HepG2 (cell line): ENCODE measurements around the gene HES6. TPM values are rescaled to one million over a fixed set of nuclear protein-coding genes. Genes with fewer than 3 reads are reported as not detected.

Experiments used
- MAFK ChIP-seq, 2 experiments: IDR thresholded peaks in 1 of 2; conservative IDR thresholded peaks in 1 of 2; 2 replicates each; pipeline ENCODE4 v1.6.1; 2011; ENCODE audit warnings: improper control_type of control experiment in 2 of 2, low read length in 2 of 2
- NCOA1 ChIP-seq: sonication (generic); formaldehyde crosslinking; IDR thresholded peaks from 2 replicates; pipeline ENCODE4 v1.9.0; 2021; ENCODE audit warnings: missing genetic modification reagents
- PCBP2 ChIP-seq: fragments of 200-400 bp; formaldehyde crosslinking; optimal IDR thresholded peaks from 2 replicates; pipeline ENCODE3; 2018; ENCODE audit warnings: low read length, low read depth; ENCODE audit not compliant: poor library complexity, severe bottlenecking
- SAP130 ChIP-seq: IDR thresholded peaks from 2 replicates; pipeline ENCODE4 v1.6.1; 2016; ENCODE audit warnings: low read depth
- SMC3 ChIP-seq: IDR thresholded peaks from 2 replicates; pipeline ENCODE4 v1.6.1; 2011; ENCODE audit warnings: low read length, improper control_type of control experiment
- TBX2 ChIP-seq: sonication (generic); formaldehyde crosslinking; IDR thresholded peaks from 2 replicates; pipeline ENCODE4 v1.5.0; 2020; ENCODE audit warnings: missing genetic modification reagents, mild to moderate bottlenecking, borderline replicate concordance
- ZFP36L2 ChIP-seq: sonication (generic); formaldehyde crosslinking; IDR thresholded peaks from 2 replicates; pipeline ENCODE4 v1.4.0; 2020; ENCODE audit warnings: missing genetic modification reagents
- ZFX ChIP-seq: sonication (generic); formaldehyde crosslinking; IDR thresholded peaks from 2 replicates; pipeline ENCODE4 v1.4.0; 2020; ENCODE audit warnings: mild to moderate bottlenecking, low read depth, missing genetic modification reagents, moderate library complexity
- ZKSCAN1 ChIP-seq: fragments of 150-350 bp; IDR thresholded peaks from 2 replicates; pipeline ENCODE4 v1.6.1; 2014; ENCODE audit warnings: low read length
- ZNF232 ChIP-seq: sonication (generic); formaldehyde crosslinking; IDR thresholded peaks from 2 replicates; pipeline ENCODE4 v1.4.0; 2020; ENCODE audit warnings: missing genetic modification reagents, borderline replicate concordance
- ZNF850 ChIP-seq: sonication (generic); formaldehyde crosslinking; conservative IDR thresholded peaks from 2 replicates; pipeline ENCODE4 v1.9.0; 2021; ENCODE audit warnings: mild to moderate bottlenecking, missing genetic modification reagents
- polyA plus RNA-seq, 8 experiments: library from polyadenylated mRNA; depleted of rRNA in 3 of 8; stranded (reverse) in 7 of 8; unstranded in 1 of 8; fragments of >200 nt; fragmentation: Illumina TruSeq in 4 of 8; extraction: Trizol in 4 of 8; gene quantifications; 2 replicates each; pipeline versions ENCODE4 v1.2.1 to v1.2.3, GENCODE V29; 2011 to 2016; ENCODE audit warnings: low read depth in 4 of 8, missing spikeins in 1 of 8, mixed read lengths in 1 of 8; ENCODE audit not compliant: insufficient read depth in 1 of 8
- total RNA-seq, 5 experiments: library from RNA; depleted of rRNA; stranded (reverse); fragments of >200 nt; fragmentation: Illumina TruSeq; extraction: Trizol; gene quantifications; 2 replicates each; pipeline ENCODE4 v1.2.3, GENCODE V29; 2016; ENCODE audit warnings: low read depth in 1 of 5
- TF ChIP-seq, protein P1 (sequence below): IDR thresholded peaks from 2 replicates; pipeline ENCODE4 v1.6.1; 2016; ENCODE audit warnings: low read depth
- TF ChIP-seq, protein P2 (sequence below): sonication (generic); formaldehyde crosslinking; IDR thresholded peaks from 2 replicates; pipeline ENCODE4 v1.4.0; 2020; ENCODE audit warnings: mild to moderate bottlenecking, missing genetic modification reagents
- TF ChIP-seq, protein P3 (sequence below): sonication (generic); formaldehyde crosslinking; IDR thresholded peaks from 2 replicates; pipeline ENCODE4 v1.5.1; 2020; ENCODE audit warnings: missing genetic modification reagents, mild to moderate bottlenecking, borderline replicate concordance
- TF ChIP-seq, protein P4 (sequence below): sonication (generic); formaldehyde crosslinking; IDR thresholded peaks from 2 replicates; pipeline ENCODE4 v1.4.0; 2020; ENCODE audit warnings: missing genetic modification reagents
- TF ChIP-seq, protein P5 (sequence below): sonication (generic); formaldehyde crosslinking; IDR thresholded peaks from 2 replicates; pipeline ENCODE4 v1.5.1; 2020; ENCODE audit warnings: mild to moderate bottlenecking, missing genetic modification reagents, borderline replicate concordance
- TF ChIP-seq, protein P6 (sequence below): sonication (generic); formaldehyde crosslinking; IDR thresholded peaks from 2 replicates; pipeline ENCODE4 v1.4.0; 2020; ENCODE audit warnings: mild to moderate bottlenecking, missing genetic modification reagents
- TF ChIP-seq, protein P7 (sequence below): IDR thresholded peaks from 2 replicates; pipeline ENCODE4 v1.6.1; 2016; ENCODE audit warnings: missing genetic modification reagents, missing compliant biosample characterization

Gene HES6
- total and polyA plus RNA-seq, 2 of the 13 experiments (the other 11 are each of a cell fraction or from before 2014, with no cell fraction given): 19.5 to 82.8 TPM

DNA sequence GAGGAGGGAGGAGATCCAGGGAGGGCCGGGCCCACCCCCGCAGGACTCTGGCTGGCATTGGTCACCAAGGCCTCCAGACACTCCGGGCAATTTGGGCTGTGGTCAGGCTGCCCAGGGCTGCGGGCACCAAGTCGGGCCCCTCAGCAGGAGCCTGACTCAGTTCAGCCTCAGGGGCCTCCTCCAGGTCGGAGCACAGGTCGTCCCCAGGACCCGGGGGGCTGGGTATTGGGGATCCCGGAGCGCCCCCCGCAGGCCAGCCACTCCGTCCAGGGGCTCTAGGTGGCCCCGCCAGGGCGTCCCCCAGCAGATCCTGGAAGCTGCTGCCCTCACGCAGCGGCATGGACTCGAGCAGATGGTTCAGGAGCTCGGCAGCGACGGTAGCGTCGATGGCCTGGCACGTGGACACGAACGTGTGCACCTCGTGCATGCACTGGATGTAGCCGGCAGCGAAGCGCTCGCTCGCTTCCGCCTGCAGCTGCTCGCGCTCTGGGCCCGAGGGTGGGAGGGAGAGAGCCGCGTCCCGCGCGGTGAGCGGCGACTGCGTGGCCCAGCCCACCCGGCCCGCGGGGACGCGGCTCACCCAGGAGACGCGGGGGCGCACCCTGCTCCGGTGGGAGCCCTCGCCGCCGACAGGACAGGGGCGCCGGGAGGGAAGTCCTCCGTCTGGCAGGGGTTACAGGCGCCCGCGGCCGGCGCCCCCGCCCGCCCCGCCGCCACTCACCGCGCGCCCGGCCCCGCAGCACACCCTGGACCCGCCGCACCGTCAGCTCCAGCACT, 884 bp downstream of the HES6 start (continued):
- TF ChIP-seq TBX2: peak; percentile 78; the same call in 1 of the 2 replicates
- peak; percentile 49; the same call in 1 of the 2 replicates for TF ChIP-seq SAP130 (CRISPR knock-in tag)
- TF ChIP-seq, protein P1, sequence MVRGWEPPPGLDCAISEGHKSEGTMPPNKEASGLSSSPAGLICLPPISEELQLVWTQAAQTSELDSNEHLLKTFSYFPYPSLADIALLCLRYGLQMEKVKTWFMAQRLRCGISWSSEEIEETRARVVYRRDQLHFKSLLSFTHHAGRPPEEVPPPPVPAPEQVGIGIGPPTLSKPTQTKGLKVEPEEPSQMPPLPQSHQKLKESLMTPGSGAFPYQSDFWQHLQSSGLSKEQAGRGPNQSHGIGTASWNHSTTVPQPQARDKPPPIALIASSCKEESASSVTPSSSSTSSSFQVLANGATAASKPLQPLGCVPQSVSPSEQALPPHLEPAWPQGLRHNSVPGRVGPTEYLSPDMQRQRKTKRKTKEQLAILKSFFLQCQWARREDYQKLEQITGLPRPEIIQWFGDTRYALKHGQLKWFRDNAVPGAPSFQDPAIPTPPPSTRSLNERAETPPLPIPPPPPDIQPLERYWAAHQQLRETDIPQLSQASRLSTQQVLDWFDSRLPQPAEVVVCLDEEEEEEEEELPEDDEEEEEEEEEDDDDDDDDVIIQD (CRISPR knock-in tag): 0 out of 2 replicates have a peak, but pooled peaks have one; percentile 48
- TF ChIP-seq, protein P2, sequence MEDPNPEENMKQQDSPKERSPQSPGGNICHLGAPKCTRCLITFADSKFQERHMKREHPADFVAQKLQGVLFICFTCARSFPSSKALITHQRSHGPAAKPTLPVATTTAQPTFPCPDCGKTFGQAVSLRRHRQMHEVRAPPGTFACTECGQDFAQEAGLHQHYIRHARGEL (CRISPR knock-in tag): peak; percentile 92
- TF ChIP-seq, protein P3, sequence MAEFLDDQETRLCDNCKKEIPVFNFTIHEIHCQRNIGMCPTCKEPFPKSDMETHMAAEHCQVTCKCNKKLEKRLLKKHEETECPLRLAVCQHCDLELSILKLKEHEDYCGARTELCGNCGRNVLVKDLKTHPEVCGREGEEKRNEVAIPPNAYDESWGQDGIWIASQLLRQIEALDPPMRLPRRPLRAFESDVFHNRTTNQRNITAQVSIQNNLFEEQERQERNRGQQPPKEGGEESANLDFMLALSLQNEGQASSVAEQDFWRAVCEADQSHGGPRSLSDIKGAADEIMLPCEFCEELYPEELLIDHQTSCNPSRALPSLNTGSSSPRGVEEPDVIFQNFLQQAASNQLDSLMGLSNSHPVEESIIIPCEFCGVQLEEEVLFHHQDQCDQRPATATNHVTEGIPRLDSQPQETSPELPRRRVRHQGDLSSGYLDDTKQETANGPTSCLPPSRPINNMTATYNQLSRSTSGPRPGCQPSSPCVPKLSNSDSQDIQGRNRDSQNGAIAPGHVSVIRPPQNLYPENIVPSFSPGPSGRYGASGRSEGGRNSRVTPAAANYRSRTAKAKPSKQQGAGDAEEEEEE (CRISPR knock-in tag): no peak
- peak; percentile 99 for TF ChIP-seq ZNF232
- TF ChIP-seq, protein P4, sequence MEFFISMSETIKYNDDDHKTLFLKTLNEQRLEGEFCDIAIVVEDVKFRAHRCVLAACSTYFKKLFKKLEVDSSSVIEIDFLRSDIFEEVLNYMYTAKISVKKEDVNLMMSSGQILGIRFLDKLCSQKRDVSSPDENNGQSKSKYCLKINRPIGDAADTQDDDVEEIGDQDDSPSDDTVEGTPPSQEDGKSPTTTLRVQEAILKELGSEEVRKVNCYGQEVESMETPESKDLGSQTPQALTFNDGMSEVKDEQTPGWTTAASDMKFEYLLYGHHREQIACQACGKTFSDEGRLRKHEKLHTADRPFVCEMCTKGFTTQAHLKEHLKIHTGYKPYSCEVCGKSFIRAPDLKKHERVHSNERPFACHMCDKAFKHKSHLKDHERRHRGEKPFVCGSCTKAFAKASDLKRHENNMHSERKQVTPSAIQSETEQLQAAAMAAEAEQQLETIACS (CRISPR knock-in tag): peak; percentile 75
- no peak for TF ChIP-seq ZKSCAN1
- TF ChIP-seq ZNF850: no peak
- no peak; the same call in 1 of the 2 replicates for TF ChIP-seq NCOA1 (CRISPR knock-in tag)
- no peak for TF ChIP-seq ZFP36L2 (CRISPR knock-in tag)
- TF ChIP-seq, protein P5, sequence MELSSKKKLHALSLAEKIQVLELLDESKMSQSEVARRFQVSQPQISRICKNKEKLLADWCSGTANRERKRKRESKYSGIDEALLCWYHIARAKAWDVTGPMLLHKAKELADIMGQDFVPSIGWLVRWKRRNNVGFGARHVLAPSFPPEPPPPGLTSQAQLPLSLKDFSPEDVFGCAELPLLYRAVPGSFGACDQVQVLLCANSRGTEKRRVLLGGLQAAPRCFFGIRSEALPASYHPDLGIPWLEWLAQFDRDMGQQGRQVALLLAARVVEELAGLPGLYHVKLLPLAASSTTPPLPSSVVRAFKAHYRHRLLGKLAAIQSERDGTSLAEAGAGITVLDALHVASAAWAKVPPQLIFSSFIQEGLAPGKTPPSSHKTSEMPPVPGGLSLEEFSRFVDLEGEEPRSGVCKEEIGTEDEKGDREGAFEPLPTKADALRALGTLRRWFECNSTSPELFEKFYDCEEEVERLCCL (CRISPR knock-in tag): peak; percentile 93
- no peak for TF ChIP-seq SMC3
- no peak for TF ChIP-seq PCBP2
- TF ChIP-seq MAFK (conservative IDR thresholded peaks at IDR 0.05 in 1 of 2, IDR thresholded peaks at IDR 0.05 in 1 of 2; ENCODE audit: low read length in 2 of 2): no peak
- TF ChIP-seq, protein P6, sequence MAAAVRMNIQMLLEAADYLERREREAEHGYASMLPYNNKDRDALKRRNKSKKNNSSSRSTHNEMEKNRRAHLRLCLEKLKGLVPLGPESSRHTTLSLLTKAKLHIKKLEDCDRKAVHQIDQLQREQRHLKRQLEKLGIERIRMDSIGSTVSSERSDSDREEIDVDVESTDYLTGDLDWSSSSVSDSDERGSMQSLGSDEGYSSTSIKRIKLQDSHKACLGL (CRISPR knock-in tag): peak; percentile 98
- no peak for TF ChIP-seq ZFX (CRISPR knock-in tag)
- TF ChIP-seq, protein P7, sequence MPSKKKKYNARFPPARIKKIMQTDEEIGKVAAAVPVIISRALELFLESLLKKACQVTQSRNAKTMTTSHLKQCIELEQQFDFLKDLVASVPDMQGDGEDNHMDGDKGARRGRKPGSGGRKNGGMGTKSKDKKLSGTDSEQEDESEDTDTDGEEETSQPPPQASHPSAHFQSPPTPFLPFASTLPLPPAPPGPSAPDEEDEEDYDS (CRISPR knock-in tag): peak; percentile 59; the same call in 1 of the 2 replicates
